HEK293T (cell line): ENCODE measurements around the gene SMPD2.

Experiments used
- CTCF ChIA-PET: fragments of 350-600 bp; formaldehyde crosslinking; extraction: SDS; loops from one replicate; lab custom pipeline; 2021; ENCODE audit warnings: antibody characterized with exemption, inconsistent platforms; lab: Yijun Ruan, JAX
- POLR2A ChIA-PET: fragments of 350-600 bp; formaldehyde crosslinking; extraction: SDS; loops from one replicate; lab custom pipeline; 2020; ENCODE audit warnings: antibody characterized with exemption, inconsistent platforms; lab: Yijun Ruan, JAX
- DNase-seq: peaks from one replicate; pipeline ENCODE4 v3.0.0; 2012; ENCODE audit warnings: mixed read lengths; ENCODE audit errors: extremely low spot score
- ARNT ChIP-seq: fragments of 450-650 bp; IDR thresholded peaks from 2 replicates; pipeline ENCODE4 v1.6.1; 2017; ENCODE audit warnings: mild to moderate bottlenecking
- BHLHE40 ChIP-seq: fragments of 450-650 bp; IDR thresholded peaks from 2 replicates; pipeline ENCODE4 v1.6.1; 2016; ENCODE audit warnings: mild to moderate bottlenecking, moderate library complexity, borderline replicate concordance
- CTBP1 ChIP-seq: fragments of 450-650 bp; IDR thresholded peaks from 2 replicates; pipeline ENCODE4 v1.6.1; 2016; ENCODE audit warnings: borderline replicate concordance
- ELF4 ChIP-seq: fragments of 450-650 bp; IDR thresholded peaks from 2 replicates; pipeline ENCODE4 v1.6.1; 2017; ENCODE audit warnings: antibody characterized with exemption
- FOXA1 ChIP-seq: fragments of 450-650 bp; IDR thresholded peaks from 2 replicates; pipeline ENCODE4 v1.6.1; 2016; ENCODE audit warnings: mild to moderate bottlenecking
- FOXK2 ChIP-seq: fragments of 450-650 bp; IDR thresholded peaks from 2 replicates; pipeline ENCODE4 v1.6.1; 2016; ENCODE audit warnings: mild to moderate bottlenecking
- FOXM1 ChIP-seq: fragments of 450-650 bp; IDR thresholded peaks from 2 replicates; pipeline ENCODE4 v1.6.1; 2017; ENCODE audit warnings: mild to moderate bottlenecking, borderline replicate concordance
- HDGF ChIP-seq: fragments of 450-650 bp; IDR thresholded peaks from 2 replicates; pipeline ENCODE4 v1.6.1; 2017; ENCODE audit warnings: antibody characterized with exemption, borderline replicate concordance
- L3MBTL2 ChIP-seq: fragments of 450-650 bp; conservative IDR thresholded peaks from 2 replicates; pipeline ENCODE4 v1.6.1; 2016; ENCODE audit warnings: mild to moderate bottlenecking
- LEF1 ChIP-seq: fragments of 450-650 bp; IDR thresholded peaks from 2 replicates; pipeline ENCODE4 v1.6.1; 2017; ENCODE audit warnings: mild to moderate bottlenecking, borderline replicate concordance
- NFRKB ChIP-seq: fragments of 450-650 bp; IDR thresholded peaks from 2 replicates; pipeline ENCODE4 v1.6.1; 2016; ENCODE audit warnings: mild to moderate bottlenecking, moderate library complexity
- SP1 ChIP-seq: fragments of 450-650 bp; IDR thresholded peaks from 2 replicates; pipeline ENCODE4 v1.6.1; 2017
- SUZ12 ChIP-seq: fragments of 450-650 bp; IDR thresholded peaks from 2 replicates; pipeline ENCODE4 v1.6.1; 2016; ENCODE audit warnings: mild to moderate bottlenecking
- TARDBP ChIP-seq: fragments of 450-650 bp; IDR thresholded peaks from 2 replicates; pipeline ENCODE4 v1.6.1; 2016
- ZNF384 ChIP-seq: fragments of 450-650 bp; IDR thresholded peaks from 2 replicates; pipeline ENCODE4 v1.6.1; 2016
- TF ChIP-seq, protein P1 (sequence below): fragments of 450-650 bp; IDR thresholded peaks from 2 replicates; pipeline ENCODE4 v1.6.1; 2016

The SMPD2 gene

GRCh38 chr6:109461733-109462526, 21.4 kb downstream of the SMPD2 start:
- ChIA-PET POLR2A (no interaction called here), CTCF (no interaction called here)
- no peak for DNase-seq
- TF ChIP-seq FOXA1 (no peak), FOXK2 (no peak), FOXM1 (no peak), SP1 (no peak), CTBP1 (no peak), ARNT (no peak), L3MBTL2 (no peak), SUZ12 (no peak), HDGF (no peak), ZNF384 (no peak), NFRKB (no peak), TARDBP (no peak), LEF1 (no peak), ELF4 (no peak), BHLHE40 (no peak)
- TF ChIP-seq, protein P1, sequence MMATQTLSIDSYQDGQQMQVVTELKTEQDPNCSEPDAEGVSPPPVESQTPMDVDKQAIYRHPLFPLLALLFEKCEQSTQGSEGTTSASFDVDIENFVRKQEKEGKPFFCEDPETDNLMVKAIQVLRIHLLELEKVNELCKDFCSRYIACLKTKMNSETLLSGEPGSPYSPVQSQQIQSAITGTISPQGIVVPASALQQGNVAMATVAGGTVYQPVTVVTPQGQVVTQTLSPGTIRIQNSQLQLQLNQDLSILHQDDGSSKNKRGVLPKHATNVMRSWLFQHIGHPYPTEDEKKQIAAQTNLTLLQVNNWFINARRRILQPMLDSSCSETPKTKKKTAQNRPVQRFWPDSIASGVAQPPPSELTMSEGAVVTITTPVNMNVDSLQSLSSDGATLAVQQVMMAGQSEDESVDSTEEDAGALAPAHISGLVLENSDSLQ: no peak

- CTCF ChIA-PET: interaction anchor here (0.6 kb wide), 1 partner anchor 1576 kb away, joined by 7 read pairs; no protein-coding TSS in a partner anchor
- no peak for DNase-seq
- TF ChIP-seq SP1 (no peak), FOXM1 (no peak), HDGF (no peak), SUZ12 (no peak), ELF4 (no peak), FOXA1 (no peak), LEF1 (no peak), BHLHE40 (no peak), TARDBP (no peak)
- TF ChIP-seq, protein P1: no peak
- POLR2A ChIA-PET: interaction anchor here (1.1 to 1.5 kb wide), 2 partner anchors 9 to 14 kb away, joined by 3 to 6 read pairs; partner anchors contain the start of gene MICAL1
These were observed 25.2 kb downstream of the SMPD2 start for GRCh38 chr6:109465772-109466171.

GRCh38 chr6:109466212-109466923, 25.8 kb downstream of the SMPD2 start:
- TF ChIP-seq HDGF (no peak), NFRKB (no peak), FOXK2 (no peak), ZNF384 (no peak), ELF4 (no peak), FOXM1 (no peak), SP1 (no peak), FOXA1 (no peak), L3MBTL2 (no peak), TARDBP (no peak), BHLHE40 (no peak), CTBP1 (no peak)
- POLR2A ChIA-PET: interaction anchor here (1.1 to 1.5 kb wide), 2 partner anchors 10 to 14 kb away, joined by 3 to 6 read pairs; partner anchors contain the start of gene MICAL1
- no peak for DNase-seq
- CTCF ChIA-PET: no interaction called here

DNA sequence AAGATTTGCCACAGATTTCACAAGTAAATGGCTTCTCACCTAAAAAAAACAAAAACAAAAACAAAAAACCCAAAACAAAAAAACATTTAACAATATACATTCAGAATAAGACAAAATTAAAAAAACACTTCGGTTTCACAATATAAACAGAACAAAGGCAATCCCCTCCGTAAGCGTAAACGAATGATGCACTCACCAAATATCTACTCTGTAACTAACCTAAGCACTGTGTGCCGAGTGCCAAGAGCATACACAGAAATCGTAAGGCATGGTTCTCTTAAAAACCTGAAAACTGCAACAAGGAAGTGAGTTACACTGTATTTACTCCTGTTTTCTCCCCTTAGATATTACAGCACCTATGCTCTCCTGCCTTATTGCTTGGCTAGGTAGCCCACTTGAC, 27.2 kb downstream of the SMPD2 start:
- DNase-seq: no peak
- TF ChIP-seq FOXK2 (no peak), SUZ12 (no peak), HDGF (no peak), CTBP1 (no peak), ARNT (no peak), ELF4 (no peak)
- CTCF ChIA-PET: no interaction called here
- POLR2A ChIA-PET: no interaction called here

DNA sequence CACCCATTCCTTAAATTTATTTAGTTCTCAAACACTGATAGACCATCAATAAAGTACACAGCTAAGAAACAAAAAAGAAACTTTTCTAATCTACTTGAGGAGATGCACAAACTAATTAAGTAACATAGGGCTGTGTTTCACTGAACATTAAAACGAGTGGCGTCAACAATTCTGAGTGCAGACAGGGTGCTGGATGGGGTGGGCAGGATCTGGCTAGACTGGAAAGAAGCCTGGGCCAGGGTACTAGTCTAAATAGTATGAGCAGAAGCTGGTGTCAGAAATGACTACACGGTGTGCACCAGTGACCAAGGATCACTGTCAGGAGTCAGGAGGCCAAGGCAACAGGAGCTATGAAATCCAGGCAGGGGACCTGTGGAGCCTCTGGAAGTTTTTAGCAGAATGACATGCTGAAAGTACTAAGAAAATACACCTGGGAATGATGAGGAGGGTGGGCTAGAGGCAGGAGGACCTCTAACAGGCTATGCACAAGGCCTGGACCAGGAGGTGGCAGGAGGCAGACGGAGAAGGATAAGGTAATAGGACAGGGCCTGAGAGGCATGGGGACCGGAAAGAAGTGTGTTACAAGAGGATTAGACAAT, 29.2 kb downstream of the SMPD2 start:
- TF ChIP-seq ARNT (no peak), FOXA1 (no peak), TARDBP (no peak), NFRKB (no peak), LEF1 (no peak), BHLHE40 (no peak), HDGF (no peak), CTBP1 (no peak), L3MBTL2 (no peak), FOXM1 (no peak), SUZ12 (no peak)
- DNase-seq: no peak
- ChIA-PET POLR2A (no interaction called here), CTCF (interaction anchor here (0.6 to 0.7 kb wide), 2 partner anchors 22 to 303 kb away, joined by 3 read pairs; no protein-coding TSS in a partner anchor)
